ENCODE results near the gene PDE3A. TPM values are rescaled to one million over a fixed set of nuclear protein-coding genes. Genes with fewer than 3 reads are reported as not detected.
A peak's percentile ranks its signal among the peaks of the same experiment; 100 is the strongest.

Gene PDE3A
- total RNA-seq, 2 experiments from 2014 or later, result not detected

GRCh38 chr12:20361416-20361815 lies 6.9 kb upstream of the PDE3A start:
- no peak overlapping the region for H3K4me3 Mint-ChIP-seq
- ATAC-seq (no peak), DNase-seq (no peak)
- ChIA-PET POLR2A (no interaction called here), CTCF (interaction anchor here (1.2 kb wide), 1 partner anchor 18 kb away, joined by 4 read pairs; no protein-coding TSS in a partner anchor)
- no peaks in the 10 kb centered on the region for H3K4me1 Mint-ChIP-seq
- no peak overlapping the region for H3K27ac Mint-ChIP-seq
- H3K36me3 Mint-ChIP-seq (ENCODE audit: low read depth), result no peaks in the 10 kb centered on the region
- intact Hi-C loops (cut with DNase I, micrococcal nuclease), result no loop called here
- no peaks in the 10 kb centered on the region for H3K9me3 Mint-ChIP-seq (ENCODE audit: low read depth)
- H3K27me3 Mint-ChIP-seq, result no peaks in the 10 kb centered on the region

- no peaks in the 10 kb centered on the region for H3K9me3 Mint-ChIP-seq (ENCODE audit: low read depth)
- ChIA-PET CTCF (no interaction called here), POLR2A (no interaction called here)
- intact Hi-C loops (cut with DNase I, micrococcal nuclease), result no loop called here
- H3K27me3 Mint-ChIP-seq, result peaks cover 14% of the 10 kb centered on the region
- no peaks in the 10 kb centered on the region for H3K36me3 Mint-ChIP-seq (ENCODE audit: low read depth)
- H3K4me3 Mint-ChIP-seq, result no peak overlapping the region
- ATAC-seq (no peak), DNase-seq (no peak)
- peaks cover 6% of the 10 kb centered on the region for H3K4me1 Mint-ChIP-seq
- H3K27ac Mint-ChIP-seq, result no peak overlapping the region
Measured at GRCh38 chr12:20364501-20364900, 3.8 kb upstream of the PDE3A start.

DNA sequence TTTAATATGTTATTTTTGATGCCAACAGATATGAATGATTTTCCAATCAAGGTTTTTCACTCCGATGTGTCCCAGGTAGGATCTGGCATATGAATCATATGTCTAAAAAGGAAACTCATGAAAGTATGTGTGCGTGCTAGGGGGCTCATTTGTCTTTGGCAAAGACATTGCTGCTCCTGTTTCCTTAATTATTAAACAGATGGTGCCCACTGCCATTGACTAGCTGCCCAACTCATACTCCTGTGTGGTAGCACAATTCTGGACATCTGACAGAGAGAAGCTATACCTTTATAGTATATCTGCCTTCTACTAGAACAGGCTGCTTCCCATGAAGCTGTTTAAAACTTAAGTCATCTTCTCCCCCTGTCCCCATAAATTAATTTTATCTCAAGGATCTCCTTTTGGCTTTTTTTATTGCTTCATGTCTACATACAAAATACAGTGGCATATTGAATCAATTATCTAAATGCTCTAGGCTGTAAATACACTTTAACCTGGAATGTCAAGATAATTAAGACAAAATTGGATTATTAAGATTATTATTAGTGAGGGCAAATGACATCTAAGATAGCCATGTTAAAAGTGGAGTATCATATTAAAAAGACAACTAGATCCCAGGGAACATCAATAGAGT lies 1.4 kb upstream of the PDE3A start:
- CTCF ChIA-PET, result no interaction called here

GRCh38 chr12:20367583-20368113 lies 689 bp upstream of the PDE3A start:
- intact Hi-C loops (cut with DNase I, micrococcal nuclease), result no loop called here
- no peaks in the 10 kb centered on the region for H3K9me3 Mint-ChIP-seq (ENCODE audit: low read depth)
- POLR2A ChIA-PET, result no interaction called here
- CTCF ChIA-PET, result no interaction called here
- peaks cover 28% of the 10 kb centered on the region for H3K27me3 Mint-ChIP-seq
- H3K27ac Mint-ChIP-seq, result no peak overlapping the region
- peaks cover 8% of the 10 kb centered on the region for H3K4me1 Mint-ChIP-seq
- no peaks in the 10 kb centered on the region for H3K36me3 Mint-ChIP-seq (ENCODE audit: low read depth)
- no peak for DNase-seq
- no peak for ATAC-seq
- no peak overlapping the region for H3K4me3 Mint-ChIP-seq

More for the DNA sequence above, 1.4 kb upstream of the PDE3A start:
- DNase-seq (no peak), ATAC-seq (no peak)
- Mint-ChIP-seq H3K27me3 (peaks cover 26% of the 10 kb centered on the region), H3K36me3 (ENCODE audit: low read depth) (no peaks in the 10 kb centered on the region), H3K4me3 (no peak overlapping the region), H3K9me3 (ENCODE audit: low read depth) (no peaks in the 10 kb centered on the region), H3K27ac (no peak overlapping the region), H3K4me1 (peaks cover 8% of the 10 kb centered on the region)
- POLR2A ChIA-PET, result no interaction called here
- intact Hi-C loops (cut with DNase I, micrococcal nuclease), result no loop called here

DNA sequence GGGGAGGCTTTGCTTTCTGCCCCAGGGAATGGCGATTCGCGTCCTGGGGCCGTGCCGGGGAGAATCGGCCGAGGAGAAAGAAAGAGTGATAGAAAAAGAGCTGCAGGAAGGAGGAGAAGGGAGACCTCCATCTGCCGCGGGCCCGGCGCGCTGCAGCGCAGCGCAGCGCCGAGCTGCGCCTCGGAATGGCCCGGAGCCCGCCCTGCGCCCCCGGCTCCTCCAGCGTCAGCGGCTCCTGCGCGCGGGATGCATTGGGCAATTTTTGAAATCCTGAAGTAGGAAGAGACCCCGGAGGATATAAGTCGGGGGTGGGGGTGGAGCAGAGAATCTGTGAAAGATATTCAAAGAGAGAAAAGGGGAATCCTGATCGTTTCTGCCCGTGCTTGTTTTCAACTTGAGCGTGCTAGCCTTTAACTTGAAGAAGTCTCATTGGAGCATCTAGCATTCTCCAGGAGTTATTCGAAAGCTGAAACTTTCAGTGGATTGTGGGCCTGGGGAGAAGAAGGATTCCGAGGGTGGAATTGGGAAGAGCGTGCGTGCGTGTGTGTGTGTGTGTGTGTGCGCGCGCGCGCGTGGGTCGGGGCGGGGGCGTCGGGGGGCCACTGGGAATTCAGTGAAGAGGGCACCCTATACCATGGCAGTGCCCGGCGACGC lies 441 bp downstream of the PDE3A start:
- ChIA-PET CTCF (no interaction called here), POLR2A (no interaction called here)
- H3K4me3 Mint-ChIP-seq, result no peak overlapping the region
- H3K9me3 Mint-ChIP-seq (ENCODE audit: low read depth), result no peaks in the 10 kb centered on the region
- H3K27ac Mint-ChIP-seq, result no peak overlapping the region
- intact Hi-C loops (cut with DNase I, micrococcal nuclease), result no loop called here
- ATAC-seq (no peak), DNase-seq (no peak)
- peaks cover 8% of the 10 kb centered on the region for H3K4me1 Mint-ChIP-seq
- H3K27me3 Mint-ChIP-seq, result peaks cover 30% of the 10 kb centered on the region
- H3K36me3 Mint-ChIP-seq (ENCODE audit: low read depth), result no peaks in the 10 kb centered on the region

- H3K4me1 Mint-ChIP-seq, result peaks cover 8% of the 10 kb centered on the region
- POLR2A ChIA-PET, result no interaction called here
Measured at GRCh38 chr12:20369305-20370013, 1.1 kb downstream of the PDE3A start.

GRCh38 chr12:20370014-20370386 lies 1.7 kb downstream of the PDE3A start:
- Mint-ChIP-seq H3K27ac (no peak overlapping the region), H3K36me3 (ENCODE audit: low read depth) (no peaks in the 10 kb centered on the region), H3K9me3 (ENCODE audit: low read depth) (no peaks in the 10 kb centered on the region), H3K4me1 (peaks cover 8% of the 10 kb centered on the region), H3K27me3 (peaks cover 33% of the 10 kb centered on the region), H3K4me3 (no peak overlapping the region)
- ATAC-seq, result no peak
- POLR2A ChIA-PET, result no interaction called here
- DNase-seq, result no peak
- CTCF ChIA-PET, result interaction anchor here (1.3 kb wide), 1 partner anchor 10 kb away, joined by 5 read pairs; no protein-coding TSS in a partner anchor
- intact Hi-C loops (cut with DNase I, micrococcal nuclease), result no loop called here

More at GRCh38 chr12:20369305-20370013, 1.1 kb downstream of the PDE3A start:
- Mint-ChIP-seq H3K36me3 (ENCODE audit: low read depth) (no peaks in the 10 kb centered on the region), H3K27ac (no peak overlapping the region), H3K27me3 (peaks cover 33% of the 10 kb centered on the region), H3K9me3 (ENCODE audit: low read depth) (no peaks in the 10 kb centered on the region), H3K4me3 (no peak overlapping the region)
- CTCF ChIA-PET, result no interaction called here
- peak; percentile 36 for ATAC-seq
- peak; percentile 20 for DNase-seq
- intact Hi-C loops (cut with DNase I, micrococcal nuclease), result no loop called here

- DNase-seq (no peak), ATAC-seq (no peak)
- no peak overlapping the region for H3K27ac Mint-ChIP-seq
- no peak overlapping the region for H3K4me3 Mint-ChIP-seq
- intact Hi-C loops (cut with DNase I, micrococcal nuclease), result no loop called here
- peaks cover 8% of the 10 kb centered on the region for H3K4me1 Mint-ChIP-seq
- CTCF ChIA-PET, result interaction anchor here (1.3 kb wide), 1 partner anchor 9 kb away, joined by 5 read pairs; no protein-coding TSS in a partner anchor
- peaks cover 33% of the 10 kb centered on the region for H3K27me3 Mint-ChIP-seq
- H3K9me3 Mint-ChIP-seq (ENCODE audit: low read depth), result no peaks in the 10 kb centered on the region
- POLR2A ChIA-PET, result no interaction called here
- no peaks in the 10 kb centered on the region for H3K36me3 Mint-ChIP-seq (ENCODE audit: low read depth)
Measured at GRCh38 chr12:20370866-20371519, 2.7 kb downstream of the PDE3A start.

DNA sequence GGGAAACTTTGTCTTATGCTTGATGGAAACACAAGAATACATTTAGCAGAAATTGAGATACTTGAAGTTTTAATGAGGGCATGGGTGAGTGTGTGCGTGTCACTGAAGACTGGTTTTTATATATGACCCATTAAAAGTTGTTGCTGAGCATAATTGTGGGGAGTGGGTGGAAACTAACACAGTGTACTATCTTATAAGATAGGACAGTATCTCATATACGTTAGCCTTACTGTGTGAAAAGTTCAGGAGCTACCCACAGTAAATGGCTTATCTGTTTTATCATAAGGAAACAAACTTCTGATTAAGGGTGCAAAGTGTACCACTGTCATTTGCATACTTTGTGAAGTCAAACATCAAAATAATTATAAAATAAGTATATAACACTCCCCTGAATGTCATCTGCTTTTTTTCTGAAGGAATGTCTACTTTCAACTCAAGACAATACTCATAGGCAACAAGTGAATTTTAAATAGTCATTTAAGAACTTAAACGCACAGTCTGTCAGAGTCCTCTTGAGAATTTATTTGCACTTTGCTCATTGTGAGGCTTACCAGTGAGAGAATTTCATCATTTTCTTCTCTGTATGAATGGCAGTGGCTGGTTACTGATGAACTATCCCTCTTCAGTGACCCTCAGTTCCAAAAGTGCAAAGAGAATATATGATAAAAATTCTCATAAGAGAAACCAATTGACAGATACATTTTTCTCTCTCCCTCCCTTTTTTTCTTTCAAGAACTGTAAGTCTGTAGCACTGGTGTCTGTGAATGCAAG lies 4.2 kb downstream of the PDE3A start:
- peaks cover 29% of the 10 kb centered on the region for H3K27me3 Mint-ChIP-seq
- ATAC-seq (no peak), DNase-seq (no peak)
- intact Hi-C loops (cut with DNase I, micrococcal nuclease), result no loop called here
- no peaks in the 10 kb centered on the region for H3K36me3 Mint-ChIP-seq (ENCODE audit: low read depth)
- CTCF ChIA-PET, result no interaction called here
- peaks cover 8% of the 10 kb centered on the region for H3K4me1 Mint-ChIP-seq
- POLR2A ChIA-PET, result no interaction called here
- H3K9me3 Mint-ChIP-seq (ENCODE audit: low read depth), result no peaks in the 10 kb centered on the region
- H3K4me3 Mint-ChIP-seq, result no peak overlapping the region
- no peak overlapping the region for H3K27ac Mint-ChIP-seq

DNA sequence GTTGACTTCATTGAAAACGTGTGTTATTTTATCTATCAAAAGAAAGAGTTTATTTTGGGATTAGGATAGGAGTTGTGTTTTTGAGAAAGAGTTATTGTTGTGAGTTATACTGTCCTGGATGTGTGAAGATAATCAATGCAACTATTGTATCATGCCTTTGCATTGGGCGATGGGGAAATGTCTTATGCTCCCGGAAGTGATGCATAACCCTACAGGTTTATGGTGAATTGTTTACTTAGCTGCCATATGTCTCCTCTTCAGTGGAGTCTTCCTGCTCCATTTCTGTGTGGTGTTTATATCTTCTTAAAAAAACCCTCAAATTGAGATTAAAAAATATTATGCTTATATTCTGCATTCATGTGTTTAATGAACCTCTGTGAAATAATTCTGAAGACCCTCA lies 6.5 kb downstream of the PDE3A start:
- no peak for DNase-seq
- H3K27me3 Mint-ChIP-seq, result peaks cover 16% of the 10 kb centered on the region
- H3K36me3 Mint-ChIP-seq (ENCODE audit: low read depth), result no peaks in the 10 kb centered on the region
- no peaks in the 10 kb centered on the region for H3K9me3 Mint-ChIP-seq (ENCODE audit: low read depth)
- ChIA-PET POLR2A (no interaction called here), CTCF (no interaction called here)
- no peaks in the 10 kb centered on the region for H3K4me1 Mint-ChIP-seq
- intact Hi-C loops (cut with DNase I, micrococcal nuclease), result loop anchor here in 1 of 2 experiments (5.0 kb wide), 1 partner anchor 637 kb away; no protein-coding TSS in a partner anchor
- ATAC-seq, result no peak
- H3K27ac Mint-ChIP-seq, result no peak overlapping the region
- no peak overlapping the region for H3K4me3 Mint-ChIP-seq

DNA sequence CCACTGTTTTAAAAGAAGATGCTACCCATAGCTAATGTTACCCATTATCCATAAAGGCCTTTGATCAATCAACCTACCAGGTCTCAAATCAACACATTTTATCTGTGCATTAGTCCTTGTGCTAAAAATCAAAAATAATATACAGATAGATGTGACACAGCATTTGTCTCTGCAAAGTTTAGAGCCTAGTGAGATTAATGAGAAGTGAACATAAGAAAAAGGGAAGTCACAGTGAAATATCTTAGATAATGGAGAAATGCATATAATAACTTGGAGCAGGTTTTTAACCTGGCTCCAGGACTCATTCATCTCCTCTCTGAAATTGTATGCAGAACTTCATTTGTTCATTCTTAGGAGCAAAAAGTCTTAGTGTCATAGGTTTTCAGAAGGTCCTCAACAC lies 7.2 kb downstream of the PDE3A start:
- peaks cover 9% of the 10 kb centered on the region for H3K27me3 Mint-ChIP-seq

More for the DNA sequence above, 7.2 kb downstream of the PDE3A start:
- ChIA-PET POLR2A (no interaction called here), CTCF (no interaction called here)
- DNase-seq (no peak), ATAC-seq (no peak)
- intact Hi-C loops (cut with DNase I, micrococcal nuclease), result loop anchor here in 1 of 2 experiments (5.0 kb wide), 1 partner anchor 638 kb away; no protein-coding TSS in a partner anchor
- H3K27ac Mint-ChIP-seq, result no peak overlapping the region
- H3K4me1 Mint-ChIP-seq, result no peaks in the 10 kb centered on the region
- no peaks in the 10 kb centered on the region for H3K9me3 Mint-ChIP-seq (ENCODE audit: low read depth)
- H3K36me3 Mint-ChIP-seq (ENCODE audit: low read depth), result no peaks in the 10 kb centered on the region
- no peak overlapping the region for H3K4me3 Mint-ChIP-seq

All from activated CD4-positive, alpha-beta T cell treated with anti-CD3 and anti-CD28 coated beads for 36 hours (primary cell).